ENCODE results near the gene GALNT14. TPM values are rescaled to one million over a fixed set of nuclear protein-coding genes. Genes with fewer than 3 reads are reported as not detected.
A peak's percentile ranks its signal among the peaks of the same experiment; 100 is the strongest.

The GALNT14 gene
- total RNA-seq, 1 experiment from 2014 or later: 6.0 TPM

DNA sequence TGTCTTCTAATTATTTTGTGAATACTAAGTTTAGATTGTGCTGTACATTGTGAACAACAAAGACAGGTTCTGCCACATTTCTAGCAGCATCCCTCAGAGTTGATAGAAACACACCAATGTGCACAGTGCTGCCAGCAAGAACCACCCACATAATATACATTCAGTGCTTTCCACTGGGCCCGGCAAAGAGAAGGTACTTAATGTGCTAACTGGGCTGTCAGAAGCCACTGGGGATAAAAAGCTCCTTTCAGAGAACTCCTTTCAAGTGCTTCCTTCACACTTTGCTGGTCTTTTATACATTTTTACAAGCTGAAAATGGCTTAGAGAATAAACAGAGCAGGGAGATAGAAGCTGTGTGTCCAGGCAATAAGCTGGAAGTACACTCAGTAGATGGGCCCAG is 273.0 kb downstream of the GALNT14 start (continued):
- TF ChIP-seq, protein P1, sequence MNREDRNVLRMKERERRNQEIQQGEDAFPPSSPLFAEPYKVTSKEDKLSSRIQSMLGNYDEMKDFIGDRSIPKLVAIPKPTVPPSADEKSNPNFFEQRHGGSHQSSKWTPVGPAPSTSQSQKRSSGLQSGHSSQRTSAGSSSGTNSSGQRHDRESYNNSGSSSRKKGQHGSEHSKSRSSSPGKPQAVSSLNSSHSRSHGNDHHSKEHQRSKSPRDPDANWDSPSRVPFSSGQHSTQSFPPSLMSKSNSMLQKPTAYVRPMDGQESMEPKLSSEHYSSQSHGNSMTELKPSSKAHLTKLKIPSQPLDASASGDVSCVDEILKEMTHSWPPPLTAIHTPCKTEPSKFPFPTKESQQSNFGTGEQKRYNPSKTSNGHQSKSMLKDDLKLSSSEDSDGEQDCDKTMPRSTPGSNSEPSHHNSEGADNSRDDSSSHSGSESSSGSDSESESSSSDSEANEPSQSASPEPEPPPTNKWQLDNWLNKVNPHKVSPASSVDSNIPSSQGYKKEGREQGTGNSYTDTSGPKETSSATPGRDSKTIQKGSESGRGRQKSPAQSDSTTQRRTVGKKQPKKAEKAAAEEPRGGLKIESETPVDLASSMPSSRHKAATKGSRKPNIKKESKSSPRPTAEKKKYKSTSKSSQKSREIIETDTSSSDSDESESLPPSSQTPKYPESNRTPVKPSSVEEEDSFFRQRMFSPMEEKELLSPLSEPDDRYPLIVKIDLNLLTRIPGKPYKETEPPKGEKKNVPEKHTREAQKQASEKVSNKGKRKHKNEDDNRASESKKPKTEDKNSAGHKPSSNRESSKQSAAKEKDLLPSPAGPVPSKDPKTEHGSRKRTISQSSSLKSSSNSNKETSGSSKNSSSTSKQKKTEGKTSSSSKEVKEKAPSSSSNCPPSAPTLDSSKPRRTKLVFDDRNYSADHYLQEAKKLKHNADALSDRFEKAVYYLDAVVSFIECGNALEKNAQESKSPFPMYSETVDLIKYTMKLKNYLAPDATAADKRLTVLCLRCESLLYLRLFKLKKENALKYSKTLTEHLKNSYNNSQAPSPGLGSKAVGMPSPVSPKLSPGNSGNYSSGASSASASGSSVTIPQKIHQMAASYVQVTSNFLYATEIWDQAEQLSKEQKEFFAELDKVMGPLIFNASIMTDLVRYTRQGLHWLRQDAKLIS (CRISPR knock-in tag; IDR thresholded peaks at IDR 0.05; ENCODE audit: borderline replicate concordance): no peak
- no peak for TF ChIP-seq FOXP1 (CRISPR knock-in tag; IDR thresholded peaks at IDR 0.05; ENCODE audit: borderline replicate concordance)
- TF ChIP-seq, protein P2, sequence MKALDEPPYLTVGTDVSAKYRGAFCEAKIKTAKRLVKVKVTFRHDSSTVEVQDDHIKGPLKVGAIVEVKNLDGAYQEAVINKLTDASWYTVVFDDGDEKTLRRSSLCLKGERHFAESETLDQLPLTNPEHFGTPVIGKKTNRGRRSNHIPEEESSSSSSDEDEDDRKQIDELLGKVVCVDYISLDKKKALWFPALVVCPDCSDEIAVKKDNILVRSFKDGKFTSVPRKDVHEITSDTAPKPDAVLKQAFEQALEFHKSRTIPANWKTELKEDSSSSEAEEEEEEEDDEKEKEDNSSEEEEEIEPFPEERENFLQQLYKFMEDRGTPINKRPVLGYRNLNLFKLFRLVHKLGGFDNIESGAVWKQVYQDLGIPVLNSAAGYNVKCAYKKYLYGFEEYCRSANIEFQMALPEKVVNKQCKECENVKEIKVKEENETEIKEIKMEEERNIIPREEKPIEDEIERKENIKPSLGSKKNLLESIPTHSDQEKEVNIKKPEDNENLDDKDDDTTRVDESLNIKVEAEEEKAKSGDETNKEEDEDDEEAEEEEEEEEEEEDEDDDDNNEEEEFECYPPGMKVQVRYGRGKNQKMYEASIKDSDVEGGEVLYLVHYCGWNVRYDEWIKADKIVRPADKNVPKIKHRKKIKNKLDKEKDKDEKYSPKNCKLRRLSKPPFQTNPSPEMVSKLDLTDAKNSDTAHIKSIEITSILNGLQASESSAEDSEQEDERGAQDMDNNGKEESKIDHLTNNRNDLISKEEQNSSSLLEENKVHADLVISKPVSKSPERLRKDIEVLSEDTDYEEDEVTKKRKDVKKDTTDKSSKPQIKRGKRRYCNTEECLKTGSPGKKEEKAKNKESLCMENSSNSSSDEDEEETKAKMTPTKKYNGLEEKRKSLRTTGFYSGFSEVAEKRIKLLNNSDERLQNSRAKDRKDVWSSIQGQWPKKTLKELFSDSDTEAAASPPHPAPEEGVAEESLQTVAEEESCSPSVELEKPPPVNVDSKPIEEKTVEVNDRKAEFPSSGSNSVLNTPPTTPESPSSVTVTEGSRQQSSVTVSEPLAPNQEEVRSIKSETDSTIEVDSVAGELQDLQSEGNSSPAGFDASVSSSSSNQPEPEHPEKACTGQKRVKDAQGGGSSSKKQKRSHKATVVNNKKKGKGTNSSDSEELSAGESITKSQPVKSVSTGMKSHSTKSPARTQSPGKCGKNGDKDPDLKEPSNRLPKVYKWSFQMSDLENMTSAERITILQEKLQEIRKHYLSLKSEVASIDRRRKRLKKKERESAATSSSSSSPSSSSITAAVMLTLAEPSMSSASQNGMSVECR (CRISPR knock-in tag; IDR thresholded peaks at IDR 0.05; ENCODE audit: borderline replicate concordance): no peak
- no peak for TF ChIP-seq NR2C2 (CRISPR knock-in tag; IDR thresholded peaks at IDR 0.05)
- TF ChIP-seq, protein P3, sequence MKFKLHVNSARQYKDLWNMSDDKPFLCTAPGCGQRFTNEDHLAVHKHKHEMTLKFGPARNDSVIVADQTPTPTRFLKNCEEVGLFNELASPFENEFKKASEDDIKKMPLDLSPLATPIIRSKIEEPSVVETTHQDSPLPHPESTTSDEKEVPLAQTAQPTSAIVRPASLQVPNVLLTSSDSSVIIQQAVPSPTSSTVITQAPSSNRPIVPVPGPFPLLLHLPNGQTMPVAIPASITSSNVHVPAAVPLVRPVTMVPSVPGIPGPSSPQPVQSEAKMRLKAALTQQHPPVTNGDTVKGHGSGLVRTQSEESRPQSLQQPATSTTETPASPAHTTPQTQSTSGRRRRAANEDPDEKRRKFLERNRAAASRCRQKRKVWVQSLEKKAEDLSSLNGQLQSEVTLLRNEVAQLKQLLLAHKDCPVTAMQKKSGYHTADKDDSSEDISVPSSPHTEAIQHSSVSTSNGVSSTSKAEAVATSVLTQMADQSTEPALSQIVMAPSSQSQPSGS (CRISPR knock-in tag; IDR thresholded peaks at IDR 0.05; ENCODE audit: borderline replicate concordance, low read depth): no peak
- no peak for TF ChIP-seq ESRRA (CRISPR knock-in tag; IDR thresholded peaks at IDR 0.05; ENCODE audit: borderline replicate concordance)

DNA sequence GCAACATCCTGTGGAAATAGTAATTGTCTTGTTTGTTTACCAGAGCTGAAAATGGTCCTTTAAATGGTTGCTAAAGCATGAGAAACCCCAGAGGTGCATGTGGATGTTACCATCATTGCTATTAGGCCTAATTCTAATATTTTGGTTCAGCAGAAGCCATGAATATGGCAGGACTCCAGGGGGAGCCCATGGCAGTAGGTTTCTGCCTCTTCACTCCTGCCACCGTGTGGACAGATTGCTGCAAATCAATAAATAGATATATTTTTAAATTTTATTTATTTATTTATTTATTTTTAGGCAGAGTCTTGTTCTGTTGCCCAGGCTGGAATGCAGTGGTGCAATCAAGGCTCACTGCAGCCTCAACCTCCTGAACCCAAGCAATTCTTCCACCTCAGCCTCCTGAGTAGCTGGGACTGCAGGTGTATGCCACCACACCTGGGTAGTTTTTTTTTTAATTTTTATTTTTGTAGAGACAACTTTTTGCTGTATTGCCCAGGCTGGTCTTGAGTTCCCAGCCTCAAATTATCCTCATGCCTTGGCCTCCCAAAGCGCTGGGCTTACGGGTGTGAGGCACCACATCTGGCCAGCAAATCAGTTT is 276.1 kb downstream of the GALNT14 start:
- POLR2A ChIA-PET: no interaction called here
- peak; percentile 65 for DNase-seq (ENCODE audit: low spot score)
- CTCF ChIA-PET: interaction anchor here (0.6 to 5.1 kb wide), 21 partner anchors 10 to 697 kb away, joined by 3 to 60 read pairs (median 5); no protein-coding TSS in a partner anchor
- 0 out of 2 replicates have a peak, but pooled peaks have one; percentile 17 for TF ChIP-seq HMGA2 (CRISPR knock-in tag; IDR thresholded peaks at IDR 0.05)
- TF ChIP-seq, protein P4, sequence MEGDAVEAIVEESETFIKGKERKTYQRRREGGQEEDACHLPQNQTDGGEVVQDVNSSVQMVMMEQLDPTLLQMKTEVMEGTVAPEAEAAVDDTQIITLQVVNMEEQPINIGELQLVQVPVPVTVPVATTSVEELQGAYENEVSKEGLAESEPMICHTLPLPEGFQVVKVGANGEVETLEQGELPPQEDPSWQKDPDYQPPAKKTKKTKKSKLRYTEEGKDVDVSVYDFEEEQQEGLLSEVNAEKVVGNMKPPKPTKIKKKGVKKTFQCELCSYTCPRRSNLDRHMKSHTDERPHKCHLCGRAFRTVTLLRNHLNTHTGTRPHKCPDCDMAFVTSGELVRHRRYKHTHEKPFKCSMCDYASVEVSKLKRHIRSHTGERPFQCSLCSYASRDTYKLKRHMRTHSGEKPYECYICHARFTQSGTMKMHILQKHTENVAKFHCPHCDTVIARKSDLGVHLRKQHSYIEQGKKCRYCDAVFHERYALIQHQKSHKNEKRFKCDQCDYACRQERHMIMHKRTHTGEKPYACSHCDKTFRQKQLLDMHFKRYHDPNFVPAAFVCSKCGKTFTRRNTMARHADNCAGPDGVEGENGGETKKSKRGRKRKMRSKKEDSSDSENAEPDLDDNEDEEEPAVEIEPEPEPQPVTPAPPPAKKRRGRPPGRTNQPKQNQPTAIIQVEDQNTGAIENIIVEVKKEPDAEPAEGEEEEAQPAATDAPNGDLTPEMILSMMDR (IDR thresholded peaks at IDR 0.05): peak; percentile 60; the same call in 1 of the 2 replicates
- no peak for TF ChIP-seq ESRRA (CRISPR knock-in tag; IDR thresholded peaks at IDR 0.05; ENCODE audit: borderline replicate concordance)
- no peak for TF ChIP-seq ZBTB21 (CRISPR knock-in tag; IDR thresholded peaks at IDR 0.05; ENCODE audit: borderline replicate concordance)
- TF ChIP-seq, protein P5, sequence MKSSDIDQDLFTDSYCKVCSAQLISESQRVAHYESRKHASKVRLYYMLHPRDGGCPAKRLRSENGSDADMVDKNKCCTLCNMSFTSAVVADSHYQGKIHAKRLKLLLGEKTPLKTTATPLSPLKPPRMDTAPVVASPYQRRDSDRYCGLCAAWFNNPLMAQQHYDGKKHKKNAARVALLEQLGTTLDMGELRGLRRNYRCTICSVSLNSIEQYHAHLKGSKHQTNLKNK (CRISPR knock-in tag; IDR thresholded peaks at IDR 0.05): no peak
- TF ChIP-seq, protein P6, sequence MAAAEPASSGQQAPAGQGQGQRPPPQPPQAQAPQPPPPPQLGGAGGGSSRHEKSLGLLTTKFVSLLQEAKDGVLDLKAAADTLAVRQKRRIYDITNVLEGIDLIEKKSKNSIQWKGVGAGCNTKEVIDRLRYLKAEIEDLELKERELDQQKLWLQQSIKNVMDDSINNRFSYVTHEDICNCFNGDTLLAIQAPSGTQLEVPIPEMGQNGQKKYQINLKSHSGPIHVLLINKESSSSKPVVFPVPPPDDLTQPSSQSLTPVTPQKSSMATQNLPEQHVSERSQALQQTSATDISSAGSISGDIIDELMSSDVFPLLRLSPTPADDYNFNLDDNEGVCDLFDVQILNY (CRISPR knock-in tag; IDR thresholded peaks at IDR 0.05): no peak
- no peak for TF ChIP-seq RELA (CRISPR knock-in tag; IDR thresholded peaks at IDR 0.05; ENCODE audit: borderline replicate concordance)
- TF ChIP-seq, protein P2 (CRISPR knock-in tag; IDR thresholded peaks at IDR 0.05; ENCODE audit: borderline replicate concordance): no peak
- TF ChIP-seq ZNF423 (CRISPR knock-in tag; IDR thresholded peaks at IDR 0.05): no peak
- TF ChIP-seq, protein P7, sequence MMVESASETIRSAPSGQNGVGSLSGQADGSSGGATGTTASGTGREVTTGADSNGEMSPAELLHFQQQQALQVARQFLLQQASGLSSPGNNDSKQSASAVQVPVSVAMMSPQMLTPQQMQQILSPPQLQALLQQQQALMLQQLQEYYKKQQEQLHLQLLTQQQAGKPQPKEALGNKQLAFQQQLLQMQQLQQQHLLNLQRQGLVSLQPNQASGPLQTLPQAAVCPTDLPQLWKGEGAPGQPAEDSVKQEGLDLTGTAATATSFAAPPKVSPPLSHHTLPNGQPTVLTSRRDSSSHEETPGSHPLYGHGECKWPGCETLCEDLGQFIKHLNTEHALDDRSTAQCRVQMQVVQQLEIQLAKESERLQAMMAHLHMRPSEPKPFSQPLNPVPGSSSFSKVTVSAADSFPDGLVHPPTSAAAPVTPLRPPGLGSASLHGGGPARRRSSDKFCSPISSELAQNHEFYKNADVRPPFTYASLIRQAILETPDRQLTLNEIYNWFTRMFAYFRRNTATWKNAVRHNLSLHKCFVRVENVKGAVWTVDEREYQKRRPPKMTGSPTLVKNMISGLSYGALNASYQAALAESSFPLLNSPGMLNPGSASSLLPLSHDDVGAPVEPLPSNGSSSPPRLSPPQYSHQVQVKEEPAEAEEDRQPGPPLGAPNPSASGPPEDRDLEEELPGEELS (CRISPR knock-in tag; IDR thresholded peaks at IDR 0.05): no peak

More for the DNA sequence above, 276.1 kb downstream of the GALNT14 start:
- no peak overlapping the region for H3K27ac Mint-ChIP-seq
- H3K36me3 Mint-ChIP-seq: no peaks in the 10 kb centered on the region
- H3K4me3 Mint-ChIP-seq: no peak overlapping the region
- H3K9me3 Mint-ChIP-seq: peaks cover 6% of the 10 kb centered on the region
- H3K27me3 Mint-ChIP-seq (ENCODE audit: low read depth): no peaks in the 10 kb centered on the region
- no peaks in the 10 kb centered on the region for H3K4me1 Mint-ChIP-seq
- ATAC-seq: peak; percentile 76
